Large intestine (tissue), 3 donors: ENCODE data around the gene FBXL4. TPM values are rescaled to one million over a fixed set of nuclear protein-coding genes. Genes with fewer than 3 reads are reported as not detected.

Experiments used
- DNase-seq, 2 donors: peaks; one replicate each; pipeline versions ENCODE4 v3.0.0 to v3.0.0-alpha.2; 2013
- H3K27ac ChIP-seq: one replicate; pipeline ENCODE4 v1.5.1; 2013; ENCODE audit warnings: low read length
- H3K27me3 ChIP-seq: 2 replicates; pipeline ENCODE4 v1.6.1; 2013; ENCODE audit warnings: low read length; ENCODE audit not compliant: control insufficient read depth, insufficient read depth
- H3K36me3 ChIP-seq: 2 replicates; pipeline ENCODE4 v1.6.1; 2013; ENCODE audit warnings: low read length; ENCODE audit not compliant: control insufficient read depth, insufficient read depth
- H3K4me1 ChIP-seq: one replicate; pipeline ENCODE4 v1.6.1; 2013; ENCODE audit warnings: low read length; ENCODE audit not compliant: control insufficient read depth, insufficient read depth
- H3K4me3 ChIP-seq: one replicate; pipeline ENCODE4 v1.5.1; 2013; ENCODE audit warnings: low read length
- H3K9me3 ChIP-seq: one replicate; pipeline ENCODE4 v1.6.1; 2013; ENCODE audit warnings: mild to moderate bottlenecking, low read depth, low read length, moderate library complexity; ENCODE audit not compliant: control insufficient read depth
- WGBS: methylation state at CpG from one replicate; pipeline ENCODE4 v1.1.5; 2013; ENCODE audit warnings: low lambda C conversion rate; ENCODE audit not compliant: insufficient coverage; 5-methylcytosine and 5-hydroxymethylcytosine counted together
- polyA plus RNA-seq: library from polyadenylated mRNA; unstranded; fragments of 120-200 nt; gene quantifications from one replicate; pipeline ENCODE4 v1.2.1, GENCODE V29; 2013

The FBXL4 gene
- polyA plus RNA-seq, 1 donor: 14.2 TPM

DNA sequence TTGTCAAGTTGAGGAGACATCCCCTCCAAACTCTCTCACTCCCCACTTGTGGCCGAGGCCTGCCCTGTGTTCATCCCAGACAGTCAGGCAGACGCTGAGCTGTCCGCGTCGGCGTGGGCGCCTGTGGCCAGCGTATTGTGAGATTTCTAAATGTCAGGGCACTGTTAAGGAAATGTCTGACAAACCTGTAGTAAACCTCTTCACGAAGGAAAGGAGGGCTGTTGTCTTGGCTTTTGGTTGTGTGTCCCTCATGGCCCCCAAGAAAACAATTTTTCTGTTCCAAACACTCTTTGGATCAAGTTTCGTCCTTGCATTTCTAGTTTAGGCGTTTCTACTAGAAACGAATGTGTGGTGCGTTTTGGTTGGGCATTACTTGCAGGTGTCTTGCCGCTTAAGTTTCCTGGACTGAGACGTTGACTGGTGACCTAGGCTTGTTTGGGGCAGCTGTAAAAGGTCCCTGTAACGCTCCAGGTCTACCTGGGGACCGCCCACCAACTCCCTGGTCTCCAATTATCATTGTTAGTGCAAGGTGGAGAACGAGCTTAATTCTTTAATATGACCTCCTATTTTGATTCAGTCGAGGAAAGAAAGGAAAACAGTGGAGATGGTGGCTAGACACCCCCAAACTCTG lies 122.0 kb downstream of the FBXL4 start:
- 0% methylated on average over 1 of the region's 19 CpGs for WGBS
- Histone ChIP-seq H3K27me3 (peaks cover 92% of the 10 kb centered on the region), H3K27ac (no peak overlapping the region), H3K4me3 (no peak overlapping the region), H3K9me3 (peaks cover 4% of the 10 kb centered on the region), H3K36me3 (no peaks in the 10 kb centered on the region), H3K4me1 (no peaks in the 10 kb centered on the region)
- DNase-seq: no peak

- H3K4me3 ChIP-seq: no peak overlapping the region
- peaks cover 4% of the 10 kb centered on the region for H3K9me3 ChIP-seq
- H3K27me3 ChIP-seq: peaks cover 86% of the 10 kb centered on the region
- no CpG with 5 or more reads among the region's 32 CpGs for WGBS
- DNase-seq: no peak
- H3K4me1 ChIP-seq: no peaks in the 10 kb centered on the region
- H3K27ac ChIP-seq: no peak overlapping the region
- no peaks in the 10 kb centered on the region for H3K36me3 ChIP-seq
These were observed 122.7 kb downstream of the FBXL4 start for GRCh38 chr6:98824902-98825599.

DNA sequence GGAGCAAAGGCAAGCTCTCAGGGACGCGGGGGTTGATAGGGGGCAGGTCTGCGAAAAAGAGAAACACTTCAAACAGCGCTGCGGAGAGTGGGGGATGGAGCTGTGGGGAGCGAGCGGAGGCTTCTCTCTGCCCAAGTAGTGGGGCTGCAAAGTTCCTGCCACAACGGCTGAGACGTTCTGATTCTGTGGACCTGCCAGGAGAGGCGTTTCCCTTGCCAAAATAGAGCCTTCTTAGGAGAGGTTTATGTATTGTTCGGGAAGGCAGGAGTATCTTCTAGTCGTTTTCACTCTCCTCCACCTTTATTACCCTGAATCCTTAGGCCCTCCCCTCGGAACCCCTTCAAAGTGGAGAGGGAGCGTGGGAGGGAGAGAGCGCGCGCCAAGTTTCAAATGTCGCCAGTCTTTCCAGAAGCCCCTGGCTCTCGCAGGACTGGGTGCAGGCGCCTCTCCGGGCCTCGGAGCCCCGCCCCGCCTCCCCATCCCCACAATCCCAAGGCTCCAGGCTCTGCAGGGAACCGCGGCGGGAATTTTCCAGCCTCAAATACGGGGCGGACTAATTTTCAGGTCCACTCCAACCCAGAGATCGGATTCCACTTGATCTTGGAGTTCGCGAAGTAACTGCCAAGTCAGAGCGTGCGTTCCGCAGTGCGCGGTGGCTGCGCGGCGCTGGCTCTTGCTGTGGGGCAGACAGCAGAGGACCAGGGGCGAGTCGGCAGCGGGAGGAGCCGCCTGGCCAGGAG lies 123.4 kb downstream of the FBXL4 start:
- Histone ChIP-seq H3K4me3 (no peak overlapping the region), H3K27ac (no peak overlapping the region), H3K27me3 (peaks cover 82% of the 10 kb centered on the region), H3K36me3 (no peaks in the 10 kb centered on the region), H3K4me1 (no peaks in the 10 kb centered on the region), H3K9me3 (peaks cover 4% of the 10 kb centered on the region)
- no CpG with 5 or more reads among the region's 44 CpGs for WGBS
- DNase-seq: no peak

DNA sequence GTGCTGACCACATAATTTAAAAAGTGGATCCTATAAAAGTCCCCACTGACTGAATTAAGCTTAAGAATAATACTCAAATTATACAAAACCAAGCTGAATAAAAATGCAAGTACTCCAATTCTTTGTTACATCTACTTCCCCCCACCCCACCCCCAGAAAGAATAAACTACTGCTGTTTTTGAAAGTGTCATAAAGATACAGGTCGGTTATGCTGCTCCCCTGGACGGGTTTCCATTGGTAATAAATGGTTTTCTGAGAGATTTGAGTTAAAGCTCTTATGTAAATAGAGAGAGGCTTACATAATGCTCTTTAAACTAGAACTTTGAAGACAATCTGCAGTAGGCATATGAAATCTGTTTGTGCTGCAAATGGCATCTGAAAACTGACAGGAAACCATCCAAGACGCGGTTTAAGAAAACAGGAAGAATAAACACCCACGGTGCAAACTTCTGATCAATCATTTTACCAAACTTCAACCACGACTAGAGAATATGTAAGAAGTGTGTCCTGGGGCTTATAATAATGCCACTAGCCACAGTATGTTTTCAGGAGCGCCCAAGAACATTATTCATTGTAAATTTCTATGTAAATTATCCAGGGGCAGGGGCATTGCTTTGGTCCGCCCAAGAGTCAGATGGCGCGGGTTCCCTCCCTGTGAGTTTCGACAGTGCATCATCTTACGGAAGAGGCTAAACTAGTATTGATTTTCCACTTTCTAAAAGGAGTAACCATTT lies 124.2 kb downstream of the FBXL4 start:
- no peak overlapping the region for H3K4me3 ChIP-seq
- no peak for DNase-seq
- no peaks in the 10 kb centered on the region for H3K4me1 ChIP-seq
- peaks cover 4% of the 10 kb centered on the region for H3K9me3 ChIP-seq
- H3K27me3 ChIP-seq: peaks cover 75% of the 10 kb centered on the region
- no peak overlapping the region for H3K27ac ChIP-seq
- H3K36me3 ChIP-seq: no peaks in the 10 kb centered on the region
- 0% methylated on average over 3 of the region's 12 CpGs for WGBS

- peaks cover 61% of the 10 kb centered on the region for H3K27me3 ChIP-seq
- no peak overlapping the region for H3K4me3 ChIP-seq
- 100% methylated on average over 1 of the region's 2 CpGs for whole genome bisulfite sequencing
- no peaks in the 10 kb centered on the region for H3K36me3 ChIP-seq
- H3K4me1 ChIP-seq: no peaks in the 10 kb centered on the region
- no peak for DNase-seq
- H3K9me3 ChIP-seq: peaks cover 4% of the 10 kb centered on the region
- no peak overlapping the region for H3K27ac ChIP-seq
These were observed 125.9 kb downstream of the FBXL4 start for GRCh38 chr6:98821756-98822405.

Other genes with a start within 250 kb of the FBXL4 start
- 0.06 TPM for gene POU3F2, start 113.4 kb downstream of the FBXL4 start, polyA plus RNA-seq